Neuronal stem cell (in vitro differentiated cells): ENCODE measurements around the gene CACNG4.

Experiments used
- DNase-seq: peaks from one replicate; pipeline ENCODE4 v3.0.0-alpha.2; 2013; ENCODE audit warnings: low spot score
- H2AFZ ChIP-seq: one replicate; pipeline ENCODE4 v1.6.1; 2013; ENCODE audit warnings: mild to moderate bottlenecking, low read length, inconsistent platforms
- H2AK5ac ChIP-seq: 2 replicates; pipeline ENCODE4 v1.6.1; 2013; ENCODE audit warnings: low read depth, mild to moderate bottlenecking, inconsistent platforms, low read length, moderate library complexity, mixed read lengths
- H2BK120ac ChIP-seq: 2 replicates; pipeline ENCODE4 v1.6.1; 2013; ENCODE audit warnings: low read depth, mild to moderate bottlenecking, inconsistent platforms, low read length, moderate library complexity, mixed read lengths
- H2BK12ac ChIP-seq: one replicate; pipeline ENCODE4 v1.6.1; 2013; ENCODE audit warnings: low read length, inconsistent platforms
- H2BK15ac ChIP-seq: 2 replicates; pipeline ENCODE4 v1.6.1; 2013; ENCODE audit warnings: mild to moderate bottlenecking, low read length, inconsistent platforms, mixed read lengths
- H2BK5ac ChIP-seq: one replicate; pipeline ENCODE4 v1.6.1; 2013; ENCODE audit warnings: inconsistent platforms, mild to moderate bottlenecking, low read length, moderate library complexity
- H3K14ac ChIP-seq: one replicate; pipeline ENCODE4 v1.6.1; 2013; ENCODE audit warnings: low read length, inconsistent platforms
- H3K18ac ChIP-seq: 2 replicates; pipeline ENCODE4 v1.6.1; 2013; ENCODE audit warnings: low read length, inconsistent platforms
- H3K23ac ChIP-seq: 2 replicates; pipeline ENCODE4 v1.6.1; 2013; ENCODE audit warnings: low read depth, mild to moderate bottlenecking, mixed read lengths, low read length, inconsistent platforms; ENCODE audit not compliant: poor library complexity
- H3K27ac ChIP-seq: replicated peaks from 3 replicates; pipeline ENCODE4 v1.5.1; 2013; ENCODE audit warnings: low read length, inconsistent platforms
- H3K27me3 ChIP-seq, 3 experiments: 2 replicates each; pipeline ENCODE4 v1.6.1; 2013; ENCODE audit warnings: low read length in 3 of 3, mild to moderate bottlenecking in 2 of 3, inconsistent platforms in 1 of 3, low read depth in 1 of 3, mixed read lengths in 1 of 3, moderate library complexity in 1 of 3; ENCODE audit not compliant: control insufficient read depth in 3 of 3, insufficient read depth in 3 of 3
- H3K36me3 ChIP-seq, 2 donors: replicated peaks in 1 of 2; 2 replicates each; pipeline ENCODE4 v1.6.1; 2013; ENCODE audit warnings: low read length in 2 of 2; ENCODE audit not compliant: control insufficient read depth in 2 of 2, insufficient read depth in 2 of 2
- H3K4ac ChIP-seq: 2 replicates; pipeline ENCODE4 v1.6.1; 2013; ENCODE audit warnings: inconsistent platforms, mild to moderate bottlenecking, low read length, moderate library complexity
- H3K4me1 ChIP-seq, 2 donors: 1 replicate in 1 of 2; 2 replicates in 1 of 2; pipeline ENCODE4 v1.6.1; 2013; ENCODE audit warnings: low read length in 2 of 2, low read depth in 1 of 2; ENCODE audit not compliant: control insufficient read depth in 2 of 2, insufficient read depth in 1 of 2
- H3K4me2 ChIP-seq: one replicate; pipeline ENCODE4 v1.6.1; 2013; ENCODE audit warnings: mild to moderate bottlenecking, low read length, inconsistent platforms; ENCODE audit not compliant: insufficient read depth, poor library complexity, severe bottlenecking
- H3K4me3 ChIP-seq, 2 donors: 2 replicates each; pipeline ENCODE4 v1.5.1; 2013; ENCODE audit warnings: low read length in 2 of 2, mild to moderate bottlenecking in 2 of 2, inconsistent platforms in 1 of 2, moderate library complexity in 1 of 2
- H3K79me1 ChIP-seq: one replicate; pipeline ENCODE4 v1.6.1; 2013; ENCODE audit warnings: low read depth, mild to moderate bottlenecking, inconsistent platforms, low read length, moderate library complexity
- H3K9ac ChIP-seq: one replicate; pipeline ENCODE4 v1.6.1; 2013; ENCODE audit warnings: mild to moderate bottlenecking, low read depth, low read length, inconsistent platforms; ENCODE audit not compliant: poor library complexity
- H3K9me3 ChIP-seq, 2 donors: replicated peaks in 1 of 2; 2 replicates each; pipeline versions ENCODE3 to v1.6.1; 2013; ENCODE audit warnings: low read length in 2 of 2, mild to moderate bottlenecking in 2 of 2, inconsistent platforms in 1 of 2, low read depth in 1 of 2, mixed read lengths in 1 of 2, moderate library complexity in 1 of 2; ENCODE audit not compliant: control insufficient read depth in 2 of 2, insufficient read depth in 1 of 2
- H4K8ac ChIP-seq: one replicate; pipeline ENCODE4 v1.6.1; 2013; ENCODE audit warnings: low read depth, mild to moderate bottlenecking, inconsistent platforms, low read length, moderate library complexity
- H4K91ac ChIP-seq: one replicate; pipeline ENCODE4 v1.6.1; 2013; ENCODE audit warnings: low read length, low read depth, mild to moderate bottlenecking, inconsistent platforms; ENCODE audit not compliant: poor library complexity
- WGBS, 2 donors: extraction: QIAGEN DNeasy Blood & Tissue Kit; methylation state at CpG; one replicate each; pipeline ENCODE4 v1.1.7; 2013; ENCODE audit warnings: missing lambda C conversion rate in 2 of 2, mixed read lengths in 1 of 2; ENCODE audit not compliant: insufficient read length in 2 of 2, insufficient replicate concordance in 1 of 2; ENCODE audit errors: extremely low coverage in 2 of 2; 5-methylcytosine and 5-hydroxymethylcytosine counted together

Gene CACNG4

GRCh38 chr17:67030641-67031040 is 66.1 kb downstream of the CACNG4 start:
- Histone ChIP-seq H3K36me3 (no peaks in the 10 kb centered on the region), H2AK5ac (peak overlapping the region; percentile 19), H3K27ac (no peak overlapping the region), H3K79me1 (no peaks in the 10 kb centered on the region), H2BK5ac (no peak overlapping the region), H3K9ac (no peak overlapping the region), H2BK12ac (no peak overlapping the region), H3K9me3 (peaks cover 0 to 4% of the 10 kb centered on the region in 2 donors), H4K8ac (peak overlapping the region; percentile 65), H3K4me2 (no peak overlapping the region), H2BK15ac (peak overlapping the region; percentile 54), H3K18ac (peak overlapping the region; percentile 38), H3K23ac (peak overlapping the region; percentile 20), H3K4ac (no peak overlapping the region), H3K14ac (no peak overlapping the region), H3K4me3 (no peak overlapping the region), H3K27me3 (no peaks in the 10 kb centered on the region), H2AFZ (no peak overlapping the region), H3K4me1 (peaks cover 0 to 7% of the 10 kb centered on the region in 2 donors), H2BK120ac (no peak overlapping the region), H4K91ac (no peak overlapping the region)
- no peak for DNase-seq
- WGBS, 2 donors: no CpG with 5 or more reads among the region's 21 CpGs

- Histone ChIP-seq H3K4me3 (no peak overlapping the region), H3K4ac (no peak overlapping the region), H3K9me3 (peaks cover 0 to 4% of the 10 kb centered on the region in 2 donors), H4K8ac (no peak overlapping the region), H3K79me1 (no peaks in the 10 kb centered on the region), H3K14ac (no peak overlapping the region), H2AFZ (no peak overlapping the region), H3K9ac (no peak overlapping the region), H3K18ac (peak overlapping the region; percentile 53), H4K91ac (no peak overlapping the region), H3K4me1 (peaks cover 0 to 7% of the 10 kb centered on the region in 2 donors), H3K23ac (peak overlapping the region; percentile 34), H2BK12ac (no peak overlapping the region), H2BK120ac (no peak overlapping the region), H2BK5ac (peak overlapping the region; percentile 6), H3K4me2 (no peak overlapping the region), H2BK15ac (no peak overlapping the region), H3K36me3 (no peaks in the 10 kb centered on the region), H3K27me3 (no peaks in the 10 kb centered on the region), H3K27ac (no peak overlapping the region), H2AK5ac (peak overlapping the region; percentile 31)
- no peak for DNase-seq
- no CpG with 5 or more reads among the region's 14 CpGs for WGBS, 2 donors
These were observed 67.9 kb downstream of the CACNG4 start for GRCh38 chr17:67032382-67032781.

GRCh38 chr17:67032985-67033384 is 68.5 kb downstream of the CACNG4 start:
- Histone ChIP-seq H2BK5ac (peak overlapping the region; percentile 6), H4K91ac (no peak overlapping the region), H3K4me3 (no peak overlapping the region), H2AFZ (no peak overlapping the region), H2BK12ac (no peak overlapping the region), H3K18ac (no peak overlapping the region), H3K4me1 (peaks cover 0 to 7% of the 10 kb centered on the region in 2 donors), H3K27me3 (no peaks in the 10 kb centered on the region), H3K79me1 (no peaks in the 10 kb centered on the region), H2BK15ac (no peak overlapping the region), H3K27ac (no peak overlapping the region), H3K9me3 (peaks cover 0 to 4% of the 10 kb centered on the region in 2 donors), H3K9ac (no peak overlapping the region), H3K4me2 (no peak overlapping the region), H3K4ac (no peak overlapping the region), H2BK120ac (no peak overlapping the region), H4K8ac (no peak overlapping the region), H3K14ac (no peak overlapping the region), H3K23ac (no peak overlapping the region), H3K36me3 (no peaks in the 10 kb centered on the region), H2AK5ac (no peak overlapping the region)
- no peak for DNase-seq
- WGBS, 2 donors: no CpG with 5 or more reads among the region's 13 CpGs

- H2BK5ac ChIP-seq: no peak overlapping the region
- no peak overlapping the region for H2BK12ac ChIP-seq
- H3K18ac ChIP-seq: no peak overlapping the region
- H2AK5ac ChIP-seq: no peak overlapping the region
- no peak overlapping the region for H3K4me3 ChIP-seq
- H4K91ac ChIP-seq: no peak overlapping the region
- no peak for DNase-seq
- H3K9ac ChIP-seq: no peak overlapping the region
- no peaks in the 10 kb centered on the region for H3K27me3 ChIP-seq
- H3K9me3 ChIP-seq: peaks cover 0 to 4% of the 10 kb centered on the region in 2 donors
- H3K4ac ChIP-seq: no peak overlapping the region
- H2BK120ac ChIP-seq: no peak overlapping the region
- H3K36me3 ChIP-seq: no peaks in the 10 kb centered on the region
- WGBS, 2 donors: no CpG with 5 or more reads among the region's 9 CpGs
- H3K27ac ChIP-seq: no peak overlapping the region
- H3K14ac ChIP-seq: no peak overlapping the region
- no peaks in the 10 kb centered on the region for H3K79me1 ChIP-seq
- no peak overlapping the region for H4K8ac ChIP-seq
- no peak overlapping the region for H3K4me2 ChIP-seq
- no peak overlapping the region for H2AFZ ChIP-seq
- H2BK15ac ChIP-seq: no peak overlapping the region
- peaks cover 0 to 7% of the 10 kb centered on the region in 2 donors for H3K4me1 ChIP-seq
- H3K23ac ChIP-seq: no peak overlapping the region
These were observed 69.1 kb downstream of the CACNG4 start for GRCh38 chr17:67033613-67034012.
